Hepatocyte (in vitro differentiated cells): ENCODE measurements around the gene SLC52A3.

Experiments
- EZH2 ChIP-seq: fragments of 200-600 bp; sonication (generic); IDR thresholded peaks from 2 replicates; pipeline ENCODE4 v1.6.1; 2016; ENCODE audit warnings: antibody characterized with exemption, mild to moderate bottlenecking, borderline replicate concordance
- TF ChIP-seq, protein P1 (sequence below): fragments of 200-600 bp; sonication (generic); IDR thresholded peaks from 2 replicates; pipeline ENCODE4 v1.5.1; 2016; ENCODE audit warnings: antibody characterized with exemption, mild to moderate bottlenecking; ENCODE audit not compliant: poor library complexity

DNA sequence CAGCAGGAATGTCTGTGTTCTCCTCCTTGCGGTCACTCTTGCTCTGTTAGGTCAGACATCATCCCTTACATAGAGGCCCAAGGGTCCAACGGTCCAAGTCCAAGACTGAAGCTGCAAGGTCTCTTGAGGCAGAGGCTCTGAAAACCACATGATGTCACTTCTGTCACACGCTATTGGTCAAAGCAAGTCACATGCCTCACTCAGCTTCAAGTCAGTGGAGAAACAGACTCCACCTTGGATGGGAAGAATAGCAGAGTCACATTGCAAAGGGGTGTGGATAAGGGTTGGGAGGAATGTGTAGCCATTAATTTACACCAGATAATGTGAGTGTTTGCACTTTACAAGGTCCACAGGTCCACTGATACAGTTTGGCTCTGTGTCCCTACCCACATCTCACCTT is 17.5 kb downstream of the SLC52A3 start:
- no peak for TF ChIP-seq EZH2
- TF ChIP-seq, protein P1, sequence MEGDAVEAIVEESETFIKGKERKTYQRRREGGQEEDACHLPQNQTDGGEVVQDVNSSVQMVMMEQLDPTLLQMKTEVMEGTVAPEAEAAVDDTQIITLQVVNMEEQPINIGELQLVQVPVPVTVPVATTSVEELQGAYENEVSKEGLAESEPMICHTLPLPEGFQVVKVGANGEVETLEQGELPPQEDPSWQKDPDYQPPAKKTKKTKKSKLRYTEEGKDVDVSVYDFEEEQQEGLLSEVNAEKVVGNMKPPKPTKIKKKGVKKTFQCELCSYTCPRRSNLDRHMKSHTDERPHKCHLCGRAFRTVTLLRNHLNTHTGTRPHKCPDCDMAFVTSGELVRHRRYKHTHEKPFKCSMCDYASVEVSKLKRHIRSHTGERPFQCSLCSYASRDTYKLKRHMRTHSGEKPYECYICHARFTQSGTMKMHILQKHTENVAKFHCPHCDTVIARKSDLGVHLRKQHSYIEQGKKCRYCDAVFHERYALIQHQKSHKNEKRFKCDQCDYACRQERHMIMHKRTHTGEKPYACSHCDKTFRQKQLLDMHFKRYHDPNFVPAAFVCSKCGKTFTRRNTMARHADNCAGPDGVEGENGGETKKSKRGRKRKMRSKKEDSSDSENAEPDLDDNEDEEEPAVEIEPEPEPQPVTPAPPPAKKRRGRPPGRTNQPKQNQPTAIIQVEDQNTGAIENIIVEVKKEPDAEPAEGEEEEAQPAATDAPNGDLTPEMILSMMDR: no peak
